ENCODE measurements around the gene ANO4.

ANO4 gene

GRCh38 chr12:100951756-100952155 is 157.2 kb downstream of the ANO4 start:
- no peak for DNase-seq (ENCODE audit: low read depth)

GRCh38 chr12:100953217-100953616 is 158.6 kb downstream of the ANO4 start:
- no peak for DNase-seq (ENCODE audit: low read depth)

GRCh38 chr12:100953677-100954076 is 159.1 kb downstream of the ANO4 start:
- no peak for DNase-seq (ENCODE audit: low read depth)

GRCh38 chr12:100954118-100954517 is 159.5 kb downstream of the ANO4 start:
- no peak for DNase-seq (ENCODE audit: low read depth)

GRCh38 chr12:100955139-100955538 is 160.6 kb downstream of the ANO4 start:
- no peak for DNase-seq (ENCODE audit: low read depth)

GRCh38 chr12:100956311-100956852 is 161.8 kb downstream of the ANO4 start:
- no peak for DNase-seq (ENCODE audit: low read depth)

- DNase-seq (ENCODE audit: low read depth) = no peak
Measured at GRCh38 chr12:100959481-100959880, 164.9 kb downstream of the ANO4 start.

GRCh38 chr12:100962086-100962712 is 167.6 kb downstream of the ANO4 start:
- no peak for DNase-seq (ENCODE audit: low read depth)

GRCh38 chr12:100963381-100963780 is 168.8 kb downstream of the ANO4 start:
- DNase-seq (ENCODE audit: low read depth) = no peak

- DNase-seq (ENCODE audit: low read depth) = no peak
Measured at GRCh38 chr12:100964028-100964427, 169.5 kb downstream of the ANO4 start.

- no peak for DNase-seq (ENCODE audit: low read depth)
Measured at GRCh38 chr12:100967189-100967588, 172.6 kb downstream of the ANO4 start.

GRCh38 chr12:100970894-100971293 is 176.3 kb downstream of the ANO4 start:
- no peak for DNase-seq (ENCODE audit: low read depth)

GRCh38 chr12:100972121-100972520 is 177.5 kb downstream of the ANO4 start:
- no peak for DNase-seq (ENCODE audit: low read depth)

GRCh38 chr12:100974341-100974740 is 179.8 kb downstream of the ANO4 start:
- DNase-seq (ENCODE audit: low read depth) = no peak

- DNase-seq (ENCODE audit: low read depth) = no peak
Measured at GRCh38 chr12:100974747-100975146, 180.2 kb downstream of the ANO4 start.

- no peak for DNase-seq (ENCODE audit: low read depth)
Measured at GRCh38 chr12:100976735-100977134, 182.2 kb downstream of the ANO4 start.

- no peak for DNase-seq (ENCODE audit: low read depth)
Measured at GRCh38 chr12:100980856-100981255, 186.3 kb downstream of the ANO4 start.

- no peak for DNase-seq (ENCODE audit: low read depth)
Measured at GRCh38 chr12:100982511-100983183, 188.1 kb downstream of the ANO4 start.

GRCh38 chr12:100984796-100985195 is 190.2 kb downstream of the ANO4 start:
- no peak for DNase-seq (ENCODE audit: low read depth)

GRCh38 chr12:100986595-100987547 is 192.3 kb downstream of the ANO4 start:
- DNase-seq (ENCODE audit: low read depth) = no peak

GRCh38 chr12:100987552-100988521 is 193.3 kb downstream of the ANO4 start:
- DNase-seq (ENCODE audit: low read depth) = no peak

Data from stimulated activated CD8-positive, alpha-beta memory T cell treated with anti-CD3 and anti-CD28 coated beads, Interleukin-4, amount 100 ng/mL, for 24 hours (primary cell).